Right cardiac atrium (tissue), 5 donors: ENCODE data around the gene ATXN1. TPM values are rescaled to one million over a fixed set of nuclear protein-coding genes. Genes with fewer than 3 reads are reported as not detected.
A peak's percentile ranks its signal among the peaks of the same experiment; 100 is the strongest.

Experiments
- ATAC-seq, 2 donors: fragments of 200-7000 bp; cut with Tn5 transposase; one replicate each; pipeline versions ENCODE4 v1.8.0 to v1.9.1; 2020; ENCODE audit warnings: moderate library complexity in 2 of 2, mild to moderate bottlenecking in 1 of 2
- DNase-seq, 3 donors: peaks; one replicate each; pipeline ENCODE4 v3.0.0-alpha.2; 2020
- H3K27ac ChIP-seq: one replicate; pipeline ENCODE4 v1.5.1; 2013; ENCODE audit warnings: mild to moderate bottlenecking, low read length, control low read depth, moderate library complexity
- H3K27me3 ChIP-seq: one replicate; pipeline ENCODE4 v1.6.1; 2013; ENCODE audit not compliant: control insufficient read depth, insufficient read depth
- H3K4me1 ChIP-seq: one replicate; pipeline ENCODE4 v1.6.1; 2013; ENCODE audit warnings: low read length; ENCODE audit not compliant: control insufficient read depth, insufficient read depth
- H3K4me3 ChIP-seq: one replicate; pipeline ENCODE4 v1.5.1; 2013; ENCODE audit warnings: low read length, control low read depth
- H3K9me3 ChIP-seq: one replicate; pipeline ENCODE4 v1.6.1; 2013; ENCODE audit warnings: low read length; ENCODE audit not compliant: control insufficient read depth
- WGBS: extraction: QIAGEN DNeasy Blood & Tissue Kit; methylation state at CpG from one replicate; pipeline ENCODE4 v1.1.7; 2013; 5-methylcytosine and 5-hydroxymethylcytosine counted together
- intact Hi-C, 4 donors: fragments of 100-400 bp; cut with DNase I; formaldehyde crosslinking; loops; one replicate each; pipeline versions ENCODE4 v1.11.0 to v1.14.0; 2022 to 2023
- polyA plus RNA-seq: library from polyadenylated mRNA; stranded (reverse); fragments of 200-250 nt; gene quantifications from one replicate; pipeline ENCODE4 v1.2.3, GENCODE V29; 2013
- total RNA-seq, 4 donors: library from RNA; stranded (reverse); fragmentation: NEBNext Ultra II Directional; extraction: Animal tissue kit (Norgen Biotek cat#: 25700); gene quantifications; one replicate each; pipeline ENCODE4 v1.2.1, GENCODE V29; 2021
- donor health status: healthy with polysubstance abuse.
- donor health status: DM: no; HTN: yes; CAD: no.
- donor health status: DM: no; HTN: no; CAD: no.
- donor health status: DM: no; HTN: yes; CAD: no; lungs with severe emphysema.
- donor health status: DM: yes; HTN: yes; CAD: no.

ATXN1 gene
- total and polyA plus RNA-seq, 5 donors = 11.8 to 50.7 (median 47.6) TPM

DNA sequence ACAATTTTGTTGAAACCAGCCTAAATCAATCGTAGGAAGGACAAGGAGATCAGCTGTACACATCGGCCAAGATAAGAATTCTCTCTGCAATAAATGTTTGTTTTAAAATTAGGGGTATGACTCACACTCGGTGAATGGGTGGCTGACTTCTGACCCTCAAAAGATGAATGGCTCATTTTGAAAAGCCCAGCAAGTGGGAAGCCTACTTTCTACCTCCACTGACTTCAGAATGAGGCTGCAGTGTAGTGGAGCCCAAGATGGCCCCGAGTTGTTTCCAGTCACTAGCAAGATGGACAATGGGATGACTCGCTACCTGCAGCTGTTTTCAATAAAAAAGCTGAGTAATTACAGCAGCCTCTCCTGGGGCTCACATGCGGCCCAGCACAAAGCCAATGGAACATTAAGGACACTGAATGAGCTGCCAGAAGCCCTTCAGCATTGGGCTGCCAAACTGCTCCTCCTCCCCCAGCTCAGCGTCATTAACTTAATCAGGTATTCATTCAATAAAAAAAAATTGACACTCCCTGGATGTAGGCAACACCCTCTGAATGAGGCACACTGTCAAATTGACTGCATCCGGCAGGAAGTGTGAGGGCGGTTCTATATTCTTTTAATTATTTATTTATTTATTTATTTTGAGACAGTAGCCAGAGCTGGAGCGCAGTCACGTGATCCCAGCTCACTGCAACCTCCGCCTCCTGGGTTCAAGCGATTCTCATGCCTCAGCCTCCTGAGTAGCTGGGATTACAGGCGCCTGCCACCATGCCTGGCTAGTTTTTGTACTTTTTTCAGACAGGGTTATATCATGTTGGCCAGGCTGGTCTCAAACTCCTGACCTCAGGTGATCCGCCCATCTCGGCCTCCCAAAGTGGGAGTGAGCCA lies 415.6 kb downstream of the ATXN1 start:
- Histone ChIP-seq H3K4me1 (peaks cover 5% of the 10 kb centered on the region), H3K27me3 (no peaks in the 10 kb centered on the region), H3K27ac (peak overlapping the region; percentile 57), H3K9me3 (no peaks in the 10 kb centered on the region), H3K4me3 (no peak overlapping the region)
- no peak for DNase-seq
- peak; percentile 55 to 79 for ATAC-seq
- intact Hi-C loops = no loop called here
- whole genome bisulfite sequencing = 57% methylated on average over 16 of the region's 16 CpGs

DNA sequence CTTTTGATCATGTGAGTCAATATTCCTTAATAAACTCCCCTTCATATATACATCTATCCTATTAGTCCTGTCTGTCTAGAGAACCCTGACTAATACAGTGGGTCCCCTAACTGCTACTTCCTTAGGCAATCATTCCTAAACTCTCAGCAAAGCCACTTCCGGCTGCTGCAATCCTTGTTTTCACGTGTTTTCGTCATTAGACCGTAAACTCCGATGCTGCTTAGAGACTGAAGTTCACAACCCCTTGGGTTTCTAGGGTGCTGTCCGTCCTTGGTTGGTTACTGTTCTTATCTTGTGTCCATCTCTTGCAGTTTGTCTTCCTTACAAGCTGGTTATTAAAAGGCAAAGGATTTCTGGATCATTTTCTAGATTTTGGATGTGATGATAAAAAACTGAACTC lies 416.5 kb downstream of the ATXN1 start:
- no peaks in the 10 kb centered on the region for H3K27me3 ChIP-seq
- peaks cover 5% of the 10 kb centered on the region for H3K4me1 ChIP-seq
- DNase-seq (no peak), ATAC-seq (no peak)
- WGBS = 78% methylated on average over 6 of the region's 6 CpGs
- no peak overlapping the region for H3K4me3 ChIP-seq
- no peak overlapping the region for H3K27ac ChIP-seq
- intact Hi-C loops = no loop called here
- H3K9me3 ChIP-seq = no peaks in the 10 kb centered on the region

DNA sequence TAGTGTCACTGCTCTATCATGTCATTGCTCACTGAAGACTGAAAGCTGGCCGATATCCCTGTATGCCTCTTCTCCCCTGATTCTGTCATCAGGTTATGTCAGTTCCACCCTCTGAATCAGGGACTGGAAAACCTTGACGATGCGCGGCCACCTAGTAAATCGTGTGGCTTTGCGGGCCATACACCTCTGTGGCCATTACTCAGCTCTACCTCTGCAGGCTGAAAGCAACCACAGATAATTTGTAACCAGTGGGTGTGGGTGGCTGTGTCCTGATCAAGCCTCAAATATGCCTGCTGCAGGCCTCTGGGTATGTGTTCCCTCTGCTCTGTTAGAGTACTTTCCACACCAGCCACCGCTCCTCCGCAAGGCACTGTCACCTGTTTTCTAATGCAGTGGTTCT lies 417.7 kb downstream of the ATXN1 start:
- no peak overlapping the region for H3K27ac ChIP-seq
- H3K4me3 ChIP-seq = no peak overlapping the region
- intact Hi-C loops = no loop called here
- no peaks in the 10 kb centered on the region for H3K27me3 ChIP-seq
- 87% methylated on average over 8 of the region's 8 CpGs for WGBS
- no peaks in the 10 kb centered on the region for H3K9me3 ChIP-seq
- ATAC-seq (no peak), DNase-seq (no peak)
- H3K4me1 ChIP-seq = peaks cover 7% of the 10 kb centered on the region

DNA sequence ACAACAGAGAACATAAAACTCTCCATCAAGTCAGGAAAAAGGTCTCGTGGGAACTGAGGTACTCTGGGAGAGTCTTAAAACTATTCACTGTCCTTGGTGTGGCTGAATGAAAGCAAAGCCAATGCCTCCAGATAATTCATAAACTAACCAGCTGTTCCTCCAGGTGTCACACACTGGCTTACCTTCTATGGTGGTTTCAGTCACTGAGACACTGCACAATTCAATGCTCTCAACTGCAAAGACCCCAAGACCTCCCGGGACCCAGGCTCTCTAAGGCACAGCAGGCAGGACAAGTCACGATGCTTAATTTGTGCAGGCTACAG lies 422.0 kb downstream of the ATXN1 start:
- ATAC-seq = no peak
- Histone ChIP-seq H3K27me3 (no peaks in the 10 kb centered on the region), H3K4me1 (peaks cover 8% of the 10 kb centered on the region), H3K9me3 (no peaks in the 10 kb centered on the region), H3K4me3 (no peak overlapping the region), H3K27ac (no peak overlapping the region)
- WGBS = 57% methylated on average over 3 of the region's 3 CpGs
- intact Hi-C loops = loop anchor here in 3 of 4 donors (10.0 kb wide), 3 partner anchors 66 to 176 kb away; no protein-coding TSS in a partner anchor
- DNase-seq = no peak

DNA sequence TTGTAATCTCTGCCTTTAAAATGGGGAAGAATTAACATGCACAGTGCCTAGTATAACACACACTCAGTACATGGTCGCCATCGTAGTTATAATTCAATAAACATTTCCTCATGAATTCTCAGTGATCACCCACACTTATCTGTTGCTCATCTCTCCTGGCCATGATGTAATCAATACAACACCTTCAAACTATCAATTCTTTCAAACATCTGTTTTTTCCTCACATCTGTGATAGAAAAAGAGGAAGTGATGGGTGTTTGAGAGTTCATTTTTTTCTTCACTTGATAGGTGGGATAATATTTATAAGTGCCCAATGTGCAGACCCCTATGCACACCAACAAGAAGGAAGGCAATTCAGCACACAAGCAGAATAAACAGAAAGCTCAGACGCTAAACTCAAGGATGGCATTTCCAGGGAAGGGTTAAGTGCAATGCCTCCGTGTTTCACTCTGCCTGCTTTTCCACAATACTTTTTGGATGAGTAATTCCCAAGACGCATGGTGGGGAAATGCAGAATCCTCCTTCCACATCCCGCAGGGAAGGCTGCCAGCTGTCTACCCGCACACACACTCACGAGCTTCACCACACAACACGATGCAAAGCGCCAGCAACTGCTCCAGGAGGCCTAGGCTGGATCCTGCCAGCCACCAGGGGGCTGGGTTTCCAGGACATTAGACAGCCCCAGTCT lies 422.5 kb downstream of the ATXN1 start:
- DNase-seq = peak; percentile 73 to 80 (median 76)

DNA sequence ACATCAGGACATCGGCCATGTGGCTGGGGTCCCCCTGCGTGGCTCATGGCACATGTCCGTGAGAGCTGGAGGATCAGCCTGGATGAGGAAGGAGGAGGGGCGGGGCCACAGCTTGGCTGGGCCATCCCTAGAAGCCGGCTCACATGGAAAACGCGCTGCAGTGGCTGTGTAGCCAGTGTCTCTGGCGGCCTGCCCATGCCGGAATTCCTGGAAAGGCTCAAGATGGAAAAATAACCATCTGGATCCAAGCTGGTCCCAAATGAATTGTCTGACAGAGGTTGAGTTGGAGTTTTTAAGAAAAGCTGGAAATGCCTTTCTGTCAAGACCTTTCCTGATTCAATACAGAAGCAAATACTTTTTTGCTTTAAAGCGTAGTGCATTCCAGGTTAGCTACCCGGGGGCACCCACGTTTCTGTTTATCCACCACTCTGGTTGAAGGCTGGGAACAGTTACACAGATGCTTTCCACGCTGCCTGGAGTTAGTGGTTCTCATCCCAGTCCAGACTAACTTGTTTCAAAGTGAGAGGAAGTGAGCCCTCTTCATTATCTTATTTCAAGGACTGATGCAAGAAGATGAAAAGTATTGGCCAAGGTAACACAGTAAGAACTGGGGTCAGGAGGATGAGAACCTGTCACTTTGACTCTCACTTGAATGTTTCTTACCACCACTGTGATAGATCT lies 423.8 kb downstream of the ATXN1 start:
- 12% methylated on average over 13 of the region's 13 CpGs for WGBS
- peak; percentile 97 to 99 (median 98) for DNase-seq
- intact Hi-C loops = loop anchor here in 3 of 4 donors (10.0 kb wide), 3 partner anchors 67 to 177 kb away; no protein-coding TSS in a partner anchor
- no peaks in the 10 kb centered on the region for H3K9me3 ChIP-seq
- no peaks in the 10 kb centered on the region for H3K27me3 ChIP-seq
- peak; percentile 94 to 95 for ATAC-seq
- peaks cover 8% of the 10 kb centered on the region for H3K4me1 ChIP-seq
- H3K27ac ChIP-seq = no peak overlapping the region
- no peak overlapping the region for H3K4me3 ChIP-seq

More for the DNA sequence above, 422.5 kb downstream of the ATXN1 start:
- Histone ChIP-seq H3K27ac (no peak overlapping the region), H3K27me3 (no peaks in the 10 kb centered on the region), H3K9me3 (no peaks in the 10 kb centered on the region), H3K4me1 (peaks cover 8% of the 10 kb centered on the region), H3K4me3 (no peak overlapping the region)
- 27% methylated on average over 10 of the region's 10 CpGs for WGBS
- intact Hi-C loops = loop anchor here in 3 of 4 donors (10.0 kb wide), 3 partner anchors 66 to 176 kb away; no protein-coding TSS in a partner anchor
- ATAC-seq = peak; percentile 32 to 49

DNA sequence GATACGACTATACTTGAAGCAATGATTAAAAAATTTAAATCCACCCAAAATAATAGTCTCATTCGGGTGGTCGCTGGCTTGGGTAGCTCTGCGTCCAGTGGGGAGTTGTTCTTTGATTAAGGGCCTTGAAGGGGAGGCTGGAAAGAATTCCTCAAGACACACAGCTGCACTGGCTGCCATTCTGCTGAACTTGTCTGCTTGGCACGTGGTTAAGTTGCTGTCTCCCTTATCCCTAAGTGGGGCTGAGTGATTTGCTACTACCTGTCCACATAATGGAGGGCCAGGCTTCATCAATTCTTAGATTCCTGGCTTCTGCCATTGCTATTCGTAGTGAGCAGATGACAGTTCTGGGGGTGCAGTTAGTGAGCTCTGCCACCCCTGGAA lies 424.4 kb downstream of the ATXN1 start:
- Histone ChIP-seq H3K27me3 (no peaks in the 10 kb centered on the region), H3K9me3 (no peaks in the 10 kb centered on the region), H3K4me1 (peaks cover 8% of the 10 kb centered on the region), H3K27ac (no peak overlapping the region), H3K4me3 (no peak overlapping the region)
- WGBS = 56% methylated on average over 6 of the region's 6 CpGs
- intact Hi-C loops = loop anchor here in 3 of 4 donors (10.0 kb wide), 3 partner anchors 68 to 178 kb away; no protein-coding TSS in a partner anchor
- DNase-seq = no peak
- ATAC-seq = no peak

DNA sequence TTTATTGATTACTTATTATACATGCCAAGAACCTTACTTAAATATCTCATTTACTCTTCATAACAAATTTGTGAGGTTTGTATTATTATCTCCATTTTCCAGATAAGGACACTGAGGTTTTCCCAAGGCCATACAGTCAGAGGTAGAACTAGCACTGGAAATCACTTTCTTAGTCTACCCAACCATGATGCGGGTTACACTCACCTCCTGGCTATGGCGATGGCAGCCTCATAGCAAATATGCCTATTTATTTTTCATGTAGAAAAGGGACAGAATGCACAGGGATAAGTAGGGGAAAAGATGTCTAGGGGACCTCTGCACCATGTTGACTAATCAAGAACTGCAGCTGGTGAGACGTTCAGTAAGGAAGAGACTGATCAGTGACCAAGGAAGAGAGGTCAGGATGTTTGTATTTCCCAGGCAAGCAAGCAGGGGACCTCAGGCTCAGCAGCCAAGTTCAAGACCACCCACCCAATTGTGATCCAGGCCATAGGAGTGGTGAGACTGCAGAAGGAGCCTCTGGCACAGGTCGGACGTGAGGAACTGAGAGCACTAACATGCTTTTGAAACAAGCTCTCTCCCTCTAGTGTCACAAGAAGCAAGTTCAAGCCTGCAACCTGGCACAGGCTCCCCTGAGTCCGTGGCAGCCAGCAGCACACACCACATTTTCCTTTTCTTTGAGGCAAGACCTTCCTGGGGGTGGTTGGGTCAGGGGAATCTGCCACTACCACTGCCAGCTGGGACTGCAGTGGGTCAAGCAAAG lies 425.0 kb downstream of the ATXN1 start:
- WGBS = 64% methylated on average over 6 of the region's 6 CpGs
- intact Hi-C loops = loop anchor here in 3 of 4 donors (10.0 kb wide), 3 partner anchors 69 to 179 kb away; no protein-coding TSS in a partner anchor
- H3K9me3 ChIP-seq = no peaks in the 10 kb centered on the region
- no peak for ATAC-seq
- peaks cover 8% of the 10 kb centered on the region for H3K4me1 ChIP-seq
- no peak overlapping the region for H3K4me3 ChIP-seq
- DNase-seq = peak in 1 of 3 donors; percentile 47
- H3K27ac ChIP-seq = no peak overlapping the region
- H3K27me3 ChIP-seq = no peaks in the 10 kb centered on the region

DNA sequence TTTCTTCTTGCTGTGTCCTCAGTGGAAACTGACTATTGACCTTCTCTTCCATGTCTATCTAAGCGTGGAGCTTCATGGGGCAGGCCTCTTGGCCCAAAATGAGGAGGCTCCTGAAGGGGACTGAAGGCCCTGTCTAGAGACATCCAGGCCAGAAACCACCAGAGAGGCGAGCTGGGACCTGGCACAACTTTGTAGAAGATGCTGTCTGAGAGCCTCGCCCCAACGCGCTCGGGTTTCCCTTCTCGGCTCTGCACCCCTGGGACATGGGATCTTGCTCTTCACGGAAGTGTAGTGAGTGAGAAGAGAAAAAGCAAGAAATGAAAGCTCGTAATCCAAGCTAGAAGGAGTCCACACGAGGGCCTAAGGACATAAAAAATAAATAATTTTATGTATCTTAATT lies 426.1 kb downstream of the ATXN1 start:
- DNase-seq = no peak
- Histone ChIP-seq H3K9me3 (no peaks in the 10 kb centered on the region), H3K27me3 (no peaks in the 10 kb centered on the region), H3K4me1 (peaks cover 8% of the 10 kb centered on the region), H3K27ac (no peak overlapping the region), H3K4me3 (no peak overlapping the region)
- WGBS = 90% methylated on average over 10 of the region's 10 CpGs
- intact Hi-C loops = loop anchor here in 3 of 4 donors (10.0 kb wide), 3 partner anchors 70 to 180 kb away; no protein-coding TSS in a partner anchor
- ATAC-seq = no peak

DNA sequence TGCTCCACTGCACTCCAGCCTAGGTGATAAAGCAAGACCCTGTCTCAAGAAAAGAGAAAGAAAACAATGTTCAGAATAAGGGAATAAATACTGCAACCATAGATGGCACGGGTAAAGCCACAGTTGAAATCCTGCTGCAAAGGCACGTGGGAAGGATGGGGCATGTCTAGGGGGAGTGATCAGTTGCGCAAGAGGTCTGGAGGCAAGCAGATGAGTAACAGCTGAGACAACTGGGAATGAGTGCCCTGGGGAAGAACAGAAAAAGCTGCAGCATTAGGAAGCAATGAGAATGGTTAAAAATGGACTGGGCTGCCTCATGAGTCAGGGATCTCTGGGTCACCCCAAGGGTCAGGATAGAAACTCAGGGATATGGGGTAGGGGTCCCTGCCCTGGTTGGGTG lies 426.6 kb downstream of the ATXN1 start:
- intact Hi-C loops = loop anchor here (5.0 to 10.0 kb wide), 5 partner anchors 70 to 428 kb away; partner anchors contain the start of gene ATXN1 (in 2 of the 4)

More for the DNA sequence above, 426.6 kb downstream of the ATXN1 start:
- Histone ChIP-seq H3K9me3 (no peaks in the 10 kb centered on the region), H3K27ac (no peak overlapping the region), H3K27me3 (no peaks in the 10 kb centered on the region), H3K4me3 (no peak overlapping the region), H3K4me1 (peaks cover 8% of the 10 kb centered on the region)
- ATAC-seq (peak; percentile 7 to 12), DNase-seq (peak in 2 of 3 donors; percentile 63 to 66)
- whole genome bisulfite sequencing = 65% methylated on average over 3 of the region's 3 CpGs
